GM23338 (cell line): ENCODE results near the gene B4GAT1. TPM values are rescaled to one million over a fixed set of nuclear protein-coding genes. Genes with fewer than 3 reads are reported as not detected.

Source experiments
- ATAC-seq: fragments of 200-7000 bp; cut with Tn5 transposase; 3 replicates; pipeline ENCODE4 v1.9.1; 2020
- DNase-seq: peaks from one replicate; pipeline ENCODE4 v3.0.0-alpha.2; 2015; ENCODE audit warnings: low spot score
- H2AFZ ChIP-seq: fragments of 200-600 bp; sonication (generic); 2 replicates; pipeline ENCODE4 v1.8.0; 2016; ENCODE audit warnings: antibody characterized with exemption, mild to moderate bottlenecking, moderate library complexity
- H3F3A ChIP-seq: fragments of 200-600 bp; sonication (generic); replicated peaks from 2 replicates; pipeline ENCODE4 v1.8.0; 2017; ENCODE audit warnings: antibody characterized with exemption, mixed run types, low read depth
- H3K27ac ChIP-seq: fragments of 200-600 bp; sonication (generic); 2 replicates; pipeline ENCODE4 v1.6.1; 2016; ENCODE audit warnings: low read depth
- H3K27me3 ChIP-seq: fragments of 200-600 bp; sonication (generic); 2 replicates; pipeline ENCODE4 v1.8.0; 2016; ENCODE audit warnings: mild to moderate bottlenecking, mixed run types, moderate library complexity; ENCODE audit not compliant: insufficient read depth
- H3K36me3 ChIP-seq: fragments of 200-600 bp; sonication (generic); 2 replicates; pipeline ENCODE4 v1.8.0; 2016; ENCODE audit warnings: mild to moderate bottlenecking; ENCODE audit not compliant: insufficient read depth
- H3K4me1 ChIP-seq: fragments of 200-600 bp; sonication (generic); 2 replicates; pipeline ENCODE4 v1.8.0; 2016; ENCODE audit warnings: mild to moderate bottlenecking, moderate library complexity; ENCODE audit not compliant: insufficient read depth
- H3K4me2 ChIP-seq: fragments of 200-600 bp; sonication (generic); 2 replicates; pipeline ENCODE4 v1.7.1; 2017; ENCODE audit warnings: mixed run types
- H3K4me3 ChIP-seq: fragments of 200-600 bp; sonication (generic); 2 replicates; pipeline ENCODE4 v1.6.1; 2016; ENCODE audit warnings: mixed run types
- H3K79me2 ChIP-seq: fragments of 200-600 bp; sonication (generic); replicated peaks from 2 replicates; pipeline ENCODE4 v1.8.0; 2017; ENCODE audit warnings: mild to moderate bottlenecking; ENCODE audit not compliant: insufficient read depth
- H3K9me2 ChIP-seq: fragments of 200-600 bp; sonication (generic); 2 replicates; pipeline ENCODE4 v1.8.0; 2017; ENCODE audit not compliant: insufficient read depth
- H4K20me1 ChIP-seq: fragments of 200-600 bp; sonication (generic); replicated peaks from 2 replicates; pipeline ENCODE4 v1.8.0; 2017; ENCODE audit warnings: mild to moderate bottlenecking; ENCODE audit not compliant: insufficient read depth
- H3K27ac Mint-ChIP-seq: 2 replicates; pipeline ENCODE4 v1.8.0; 2020; ENCODE audit warnings: inconsistent platforms, mild to moderate bottlenecking, moderate library complexity, mixed read lengths
- H3K27me3 Mint-ChIP-seq: 3 replicates; pipeline ENCODE4 v1.8.0; 2022; ENCODE audit warnings: low read depth, mild to moderate bottlenecking, moderate library complexity, mixed read lengths, inconsistent platforms; ENCODE audit not compliant: insufficient read depth, poor library complexity
- H3K36me3 Mint-ChIP-seq: 3 replicates; pipeline ENCODE4 v1.8.0; 2021; ENCODE audit warnings: low read depth, mild to moderate bottlenecking, inconsistent platforms, moderate library complexity, mixed read lengths
- H3K4me1 Mint-ChIP-seq: 3 replicates; pipeline ENCODE4 v1.8.0; 2020; ENCODE audit warnings: mild to moderate bottlenecking, inconsistent platforms, mixed read lengths
- H3K4me3 Mint-ChIP-seq: 3 replicates; pipeline ENCODE4 v1.8.0; 2021; ENCODE audit warnings: moderate library complexity, mild to moderate bottlenecking, inconsistent platforms, mixed read lengths
- H3K9me3 Mint-ChIP-seq: 3 replicates; pipeline ENCODE4 v1.8.0; 2020; ENCODE audit warnings: moderate library complexity, mild to moderate bottlenecking, inconsistent platforms, mixed read lengths
- CREB1 ChIP-seq: fragments of 250-450 bp; sonication (Bioruptor Pico); IDR thresholded peaks from 2 replicates; pipeline ENCODE4 v1.5.0; 2020; ENCODE audit warnings: low read depth, mild to moderate bottlenecking, moderate library complexity
- CTCF ChIP-seq, 2 experiments: fragments of 200-600 bp in 1 of 2; sonication (generic) in 1 of 2; conservative IDR thresholded peaks; 2 replicates each; pipeline versions ENCODE4 v1.5.1 to v1.6.1; 2016 to 2017; ENCODE audit warnings: antibody characterized with exemption in 2 of 2, low read depth in 2 of 2, mild to moderate bottlenecking in 2 of 2, moderate library complexity in 1 of 2
- POLR2AphosphoS5 ChIP-seq: IDR thresholded peaks from 2 replicates; pipeline ENCODE4 v1.6.1; 2016; ENCODE audit warnings: antibody characterized with exemption, low read depth
- REST ChIP-seq: IDR thresholded peaks from one replicate; pipeline ENCODE4 v1.6.1; 2018; ENCODE audit warnings: antibody characterized with exemption; ENCODE audit not compliant: unreplicated experiment
- ZNF331 ChIP-seq: fragments of 250-450 bp; sonication (Bioruptor Pico); IDR thresholded peaks from 2 replicates; pipeline ENCODE4 v1.5.0; 2020; ENCODE audit warnings: low read depth, mild to moderate bottlenecking, moderate library complexity
- ZNF462 ChIP-seq: fragments of 250-450 bp; sonication (Bioruptor Pico); IDR thresholded peaks from 2 replicates; pipeline ENCODE4 v1.5.0; 2020; ENCODE audit warnings: mild to moderate bottlenecking, moderate library complexity
- polyA plus RNA-seq: library from polyadenylated mRNA; unstranded; fragments of >200 nt; fragmentation: Nextera tagmentation; extraction: Ambion mirVana; gene quantifications from 2 replicates; pipeline ENCODE4 v1.2.1, GENCODE V29; 2016
- total RNA-seq: library from RNA; depleted of rRNA; stranded (reverse); fragments of >200 nt; shearing (Covaris generic); gene quantifications from 2 replicates; pipeline ENCODE4 v1.2.3, GENCODE V29; 2014

B4GAT1 gene
- total and polyA plus RNA-seq, 2 experiments from 2014 or later, result 23.5 to 41.9 TPM

- Mint-ChIP-seq H3K4me1 (peaks cover 15% of the 10 kb centered on the region), H3K27ac (no peak overlapping the region), H3K9me3 (no peaks in the 10 kb centered on the region; the same call in 2 of the 3 replicates), H3K36me3 (peaks cover 74% of the 10 kb centered on the region), H3K4me3 (no peak overlapping the region), H3K27me3 (peaks cover 31% of the 10 kb centered on the region)
- H3K4me1 ChIP-seq, result peaks cover 6% of the 10 kb centered on the region; the same call in 1 of the 2 replicates
- DNase-seq (peak; percentile 92), ATAC-seq (peak; percentile 73)
- H3K27me3 ChIP-seq, result no peaks in the 10 kb centered on the region
- peaks cover 17% of the 10 kb centered on the region for H4K20me1 ChIP-seq
- H3K4me2 ChIP-seq, result no peak overlapping the region
- H3K9me2 ChIP-seq, result no peaks in the 10 kb centered on the region
- 0 out of 2 replicates have a peak, but pooled peaks cover 5% of the 10 kb centered on the region for H3K79me2 ChIP-seq
- H3K27ac ChIP-seq, result no peak overlapping the region
- peaks cover 54% of the 10 kb centered on the region for H3F3A ChIP-seq
- H2AFZ ChIP-seq, result no peak overlapping the region
- peaks cover 26% of the 10 kb centered on the region; the same call in 1 of the 2 replicates for H3K36me3 ChIP-seq
- TF ChIP-seq REST (no peak), POLR2AphosphoS5 (peak; percentile 39; the same call in 1 of the 2 replicates), ZNF462 (CRISPR knock-in tag) (no peak), ZNF331 (CRISPR knock-in tag) (no peak), CREB1 (CRISPR knock-in tag) (0 out of 2 replicates have a peak, but pooled peaks have one; percentile 35), CTCF (conservative IDR thresholded peaks at IDR 0.05; ENCODE audit: low read depth in 2 of 2) (peak; percentile 89 to 93)
- H3K4me3 ChIP-seq, result no peak overlapping the region
These were observed 16.5 kb upstream of the B4GAT1 start for GRCh38 chr11:66363805-66364535.
